ENCODE data around the gene VMAC.

VMAC gene

DNA sequence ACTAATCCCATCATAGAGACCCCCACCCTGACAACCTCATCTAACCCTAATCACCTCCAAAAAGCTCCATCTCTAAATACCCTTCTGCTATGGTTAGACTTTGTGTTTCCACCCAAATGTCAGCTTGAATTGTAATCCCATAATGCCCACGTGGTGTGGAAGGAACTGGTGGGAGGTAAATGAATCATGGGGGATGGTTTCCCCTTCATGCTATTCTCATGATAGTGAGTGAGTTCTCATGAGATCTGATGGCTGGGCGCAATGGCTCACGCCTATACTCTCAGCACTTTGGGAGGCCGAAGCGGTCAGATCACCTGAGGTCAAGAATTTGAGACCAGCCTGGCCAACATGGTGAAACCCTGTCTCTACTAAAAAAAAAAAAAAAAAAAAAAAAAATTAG lies 2.6 kb downstream of the VMAC start:
- DNase-seq: no peak

DNA sequence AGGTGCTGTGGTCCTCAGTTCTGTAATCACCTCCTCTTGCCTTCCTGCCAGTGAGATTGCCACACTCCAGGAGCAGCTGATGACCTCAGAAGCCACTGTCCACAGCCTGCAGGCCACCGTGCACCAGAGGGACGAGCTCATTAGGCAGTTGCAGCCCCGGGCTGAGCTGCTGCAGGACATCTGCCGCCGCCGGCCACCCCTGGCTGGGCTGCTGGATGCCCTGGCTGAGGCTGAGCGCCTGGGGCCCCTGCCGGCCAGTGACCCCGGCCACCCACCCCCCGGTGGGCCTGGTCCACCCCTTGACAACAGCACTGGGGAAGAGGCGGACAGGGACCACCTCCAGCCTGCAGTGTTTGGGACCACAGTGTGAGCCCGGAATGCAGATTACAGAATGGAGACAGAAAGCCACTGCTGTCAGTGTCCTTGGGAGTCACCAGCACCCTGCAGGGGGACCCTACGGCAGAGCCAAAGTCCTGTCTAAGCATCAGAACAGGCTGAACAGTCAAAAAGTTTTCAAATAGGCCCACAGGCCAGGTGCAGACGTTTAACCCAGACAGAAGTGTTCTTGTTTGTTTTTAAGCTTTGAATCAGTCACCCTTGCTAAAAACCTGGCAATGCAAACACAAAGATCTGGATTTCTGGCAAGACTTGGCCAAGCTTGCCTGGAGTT lies 4.2 kb downstream of the VMAC start:
- DNase-seq: no peak

DNA sequence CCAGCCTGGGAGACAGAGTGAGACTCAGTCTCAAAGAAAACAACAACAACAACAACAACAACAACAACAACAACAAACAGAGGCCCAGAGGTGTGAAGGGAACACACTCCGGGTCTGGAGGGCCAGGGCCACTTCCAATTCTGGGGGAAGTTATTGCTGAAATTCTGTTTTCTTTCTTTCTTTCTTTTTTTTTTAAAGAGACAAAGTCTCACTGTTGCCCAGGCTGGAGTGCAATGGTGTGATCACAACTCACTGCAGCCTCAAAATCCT lies 5.9 kb downstream of the VMAC start:
- DNase-seq: no peak

DNA sequence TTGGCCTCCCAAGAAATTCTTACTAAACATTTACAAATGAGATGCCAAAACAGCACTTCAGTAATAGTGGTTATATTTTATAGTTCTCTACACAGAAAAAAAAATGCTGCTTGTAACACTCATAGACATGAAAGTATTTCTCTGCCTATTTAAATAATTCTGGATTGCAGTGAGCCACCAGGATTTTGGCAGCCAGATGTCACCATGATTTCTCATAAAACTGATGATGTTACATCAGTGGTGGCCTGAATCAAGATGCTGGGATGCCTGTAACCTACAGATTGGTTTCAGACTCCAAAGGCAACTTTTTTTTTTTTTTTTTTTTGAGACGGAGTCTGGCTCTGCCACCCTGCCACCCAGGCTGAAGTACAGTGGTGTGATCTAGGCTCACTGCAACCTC lies 6.7 kb downstream of the VMAC start:
- DNase-seq: no peak

DNA sequence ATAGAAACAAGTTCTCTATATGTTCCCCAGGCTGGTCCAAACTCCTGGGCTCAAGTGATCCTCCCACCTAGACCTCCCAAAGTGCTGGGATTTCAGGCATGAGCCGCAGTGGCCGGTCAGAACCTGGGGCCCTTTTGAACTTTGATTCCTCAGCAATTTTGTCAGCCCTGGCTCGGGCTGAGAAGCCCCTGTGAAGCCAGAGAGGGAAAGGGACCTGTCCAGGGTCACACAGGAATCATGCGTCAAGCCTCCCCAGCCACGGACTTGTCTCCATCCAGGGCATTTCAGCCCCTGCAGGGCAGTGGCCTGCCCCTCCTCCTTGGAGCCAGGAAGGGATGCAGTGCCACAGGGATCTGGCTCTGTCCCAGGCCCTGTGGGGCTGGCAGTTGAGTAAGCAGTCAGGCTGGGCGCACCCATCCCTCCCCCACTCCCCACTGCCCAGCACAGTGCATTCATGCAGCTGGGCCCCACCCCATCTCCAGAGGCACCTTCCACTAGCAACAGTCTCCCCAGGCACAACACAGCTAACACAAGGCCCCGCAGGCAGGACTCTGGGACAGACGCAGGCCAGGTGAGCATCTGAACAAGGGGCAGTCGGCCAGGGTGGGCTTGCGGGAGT lies 9.2 kb downstream of the VMAC start, which contains the start of gene CAPS:
CAPS (plus strand) TSS at position 516 of the 619 bp plus-strand sequence. CDS start 153 bp downstream, outside the sequence.
- no peak for DNase-seq

DNA sequence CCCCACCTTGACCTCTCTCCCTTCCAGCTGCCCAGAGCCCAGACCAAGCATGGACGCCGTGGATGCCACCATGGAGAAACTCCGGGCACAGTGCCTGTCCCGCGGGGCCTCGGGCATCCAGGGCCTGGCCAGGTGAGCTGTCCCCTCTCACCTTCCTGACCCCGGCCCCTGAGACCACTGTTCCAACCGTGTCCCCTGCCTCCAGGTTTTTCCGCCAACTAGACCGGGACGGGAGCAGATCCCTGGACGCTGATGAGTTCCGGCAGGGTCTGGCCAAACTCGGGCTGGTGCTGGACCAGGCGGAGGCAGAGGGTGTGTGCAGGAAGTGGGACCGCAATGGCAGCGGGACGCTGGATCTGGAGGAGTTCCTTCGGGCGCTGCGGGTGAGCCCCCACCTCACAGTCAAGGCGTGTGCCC lies 9.7 kb downstream of the VMAC start:
- DNase-seq: no peak

DNA sequence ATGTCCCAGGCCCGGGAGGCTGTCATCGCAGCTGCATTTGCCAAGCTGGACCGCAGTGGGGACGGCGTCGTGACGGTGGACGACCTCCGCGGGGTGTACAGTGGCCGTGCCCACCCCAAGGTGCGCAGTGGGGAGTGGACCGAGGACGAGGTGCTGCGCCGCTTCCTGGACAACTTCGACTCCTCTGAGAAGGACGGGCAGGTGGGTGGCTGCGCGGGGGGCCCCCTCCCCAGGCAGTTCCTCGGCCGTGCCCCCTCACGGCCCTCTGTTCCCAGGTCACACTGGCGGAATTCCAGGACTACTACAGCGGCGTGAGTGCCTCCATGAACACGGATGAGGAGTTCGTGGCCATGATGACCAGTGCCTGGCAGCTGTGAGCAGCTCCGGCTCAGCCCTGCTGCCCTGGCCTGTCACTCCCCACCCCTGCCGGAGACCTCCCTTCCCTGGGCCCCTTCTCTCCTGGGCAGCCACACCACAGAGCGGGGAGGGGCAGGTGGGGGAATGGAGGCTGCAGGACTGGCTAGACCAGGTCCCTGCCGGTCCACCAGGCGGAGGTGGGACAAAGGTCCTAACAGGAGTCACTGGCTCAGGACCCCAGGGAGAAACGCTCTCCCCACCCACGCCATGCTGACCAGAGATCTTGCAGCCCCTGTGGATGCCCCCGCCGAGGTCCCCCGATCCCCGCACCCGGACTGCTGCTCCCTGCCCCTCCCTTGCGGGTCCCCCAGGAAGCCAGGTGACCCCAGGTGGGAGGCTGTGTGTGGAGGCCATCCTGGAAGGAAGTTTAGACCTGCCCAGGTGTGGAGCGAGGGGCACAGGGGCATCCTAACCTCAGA lies 10.5 kb downstream of the VMAC start:
- no peak for DNase-seq

DNA sequence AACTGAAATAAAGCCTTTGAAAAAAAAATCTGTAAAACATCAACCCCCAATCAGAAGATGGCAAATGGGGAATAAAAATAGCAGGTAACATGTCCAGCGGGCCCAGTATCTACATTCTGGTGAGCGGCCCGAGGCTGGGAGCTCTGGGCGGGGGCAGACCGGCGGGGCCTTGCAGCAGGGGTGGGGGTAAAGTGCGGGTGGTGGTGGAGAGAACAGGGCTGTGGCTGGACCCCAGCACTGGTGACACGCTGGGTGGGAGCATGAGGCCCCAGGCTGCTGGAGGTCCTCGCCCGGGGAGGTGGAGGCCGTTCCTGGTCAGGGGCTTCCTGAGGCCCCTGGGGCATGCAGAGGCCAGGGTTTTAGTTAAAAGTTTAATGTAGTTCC lies 11.1 kb downstream of the VMAC start:
- DNase-seq: no peak

DNA sequence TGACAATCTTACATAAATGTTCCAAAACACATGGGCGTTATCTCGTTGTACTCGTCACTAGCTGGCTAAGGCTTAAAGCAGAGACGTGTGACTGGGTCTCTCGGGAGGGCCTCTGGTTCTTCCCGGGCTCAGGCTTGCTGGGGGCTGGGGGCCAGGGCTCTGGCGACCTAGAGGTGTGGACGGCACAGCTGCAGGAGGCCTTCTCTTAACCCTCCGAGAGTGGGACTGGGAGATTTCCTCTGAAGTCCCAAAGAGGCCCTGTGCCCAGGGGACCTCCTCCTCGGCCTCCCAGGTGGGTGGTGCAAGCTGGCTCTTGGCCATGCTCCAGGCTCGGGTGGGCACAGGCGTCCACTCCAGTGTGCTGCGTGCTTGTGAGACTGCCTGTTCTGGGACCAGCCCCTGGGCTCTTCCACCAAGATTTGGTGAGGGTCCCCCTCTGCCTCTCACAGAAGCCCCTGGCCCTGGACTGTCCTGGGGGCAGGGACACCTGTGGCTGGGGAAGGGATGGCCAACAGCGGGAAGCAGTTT lies 11.6 kb downstream of the VMAC start:
- DNase-seq: no peak

DNA sequence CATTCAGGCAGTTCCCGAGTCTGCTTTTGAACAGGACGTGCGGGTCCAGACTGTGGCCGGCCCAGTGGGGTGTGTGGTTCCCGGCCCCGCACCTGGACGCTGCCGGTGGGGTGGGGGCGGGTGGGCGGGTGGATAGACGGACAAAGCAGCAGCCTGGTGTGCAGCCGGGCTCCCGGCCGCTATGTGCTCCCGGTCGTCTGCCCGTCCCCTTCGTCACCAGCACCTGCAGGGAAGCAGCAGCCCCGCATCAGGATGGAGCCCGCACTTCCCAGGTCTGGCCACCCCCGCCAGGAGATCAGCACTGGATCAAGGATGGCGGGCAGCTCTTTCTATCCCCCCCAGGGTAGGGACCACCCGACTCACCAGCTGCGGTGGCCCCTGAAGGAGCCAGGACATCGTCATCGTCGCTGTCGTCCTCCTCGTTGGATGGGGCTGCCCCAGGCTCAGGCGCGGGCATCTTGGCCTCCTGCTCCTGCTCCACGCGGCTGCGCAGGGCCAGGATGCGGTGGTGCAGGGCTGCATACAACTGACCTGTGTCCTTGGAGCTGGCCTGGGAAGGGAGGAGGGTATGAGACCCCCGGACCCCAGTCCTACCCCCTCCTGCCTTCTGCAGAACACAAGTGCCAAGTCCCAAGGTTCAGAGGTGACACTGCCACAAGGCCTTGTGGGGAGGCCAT lies 12.9 kb downstream of the VMAC start:
- no peak for DNase-seq

DNA sequence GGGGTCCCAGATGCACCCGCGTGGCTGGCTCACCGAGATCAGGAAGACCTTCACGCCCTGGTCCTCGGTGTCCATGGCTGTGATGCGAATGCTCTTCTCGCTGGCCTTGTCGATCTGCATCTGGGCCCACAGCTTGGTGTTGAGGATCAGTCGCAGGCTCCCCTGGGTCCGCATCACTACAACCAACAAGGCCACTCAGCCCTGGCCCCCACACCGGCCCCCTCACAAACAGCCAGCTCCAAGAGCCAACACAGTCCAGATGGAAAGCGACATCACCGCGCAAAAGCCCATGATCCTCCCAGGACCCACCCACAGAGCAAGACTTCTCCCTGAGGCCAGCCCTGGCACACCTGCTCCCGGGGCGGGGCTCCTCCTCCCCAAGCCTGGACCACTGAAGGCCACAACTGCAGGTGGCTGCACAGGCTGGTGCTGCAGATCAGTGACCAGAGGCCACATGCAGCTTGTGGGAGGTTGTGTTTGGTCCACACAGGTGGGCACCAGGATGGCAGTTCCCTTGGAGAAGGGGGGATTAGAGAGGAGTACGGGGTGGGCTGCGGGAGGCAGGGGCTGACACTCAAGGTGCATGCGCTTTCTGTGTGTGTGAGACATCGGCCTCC lies 13.9 kb downstream of the VMAC start:
- no peak for DNase-seq

DNA sequence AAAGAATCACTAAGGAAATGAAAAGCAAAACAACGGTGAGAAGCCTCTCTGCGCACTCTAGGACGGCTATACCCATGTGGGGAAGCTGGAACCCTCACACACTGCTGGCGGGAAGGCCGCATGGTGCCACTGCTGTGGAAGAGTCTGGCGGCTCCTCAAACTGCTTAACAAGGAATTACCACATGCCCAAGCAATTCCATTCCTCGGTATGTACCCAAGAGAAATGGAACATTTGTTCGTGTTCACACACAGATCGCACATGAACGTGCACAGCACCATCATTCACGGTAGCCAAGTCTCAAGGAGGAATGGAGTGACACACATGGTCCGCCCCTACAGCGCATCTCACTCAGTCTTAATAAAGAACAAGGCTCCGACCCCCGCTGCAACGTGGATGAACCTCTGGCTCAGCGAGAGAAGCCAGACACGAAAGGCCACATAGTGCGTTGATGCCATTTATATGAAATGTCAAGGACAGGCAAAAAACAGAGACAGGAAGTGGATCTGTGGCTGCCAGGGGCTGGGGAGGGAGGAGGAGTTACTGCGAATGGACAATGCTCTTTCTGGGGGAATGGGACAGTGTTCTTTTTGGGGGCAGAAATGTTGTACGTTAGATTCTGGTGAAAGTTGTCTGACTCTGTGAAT lies 17.0 kb downstream of the VMAC start:
- DNase-seq: no peak

DNA sequence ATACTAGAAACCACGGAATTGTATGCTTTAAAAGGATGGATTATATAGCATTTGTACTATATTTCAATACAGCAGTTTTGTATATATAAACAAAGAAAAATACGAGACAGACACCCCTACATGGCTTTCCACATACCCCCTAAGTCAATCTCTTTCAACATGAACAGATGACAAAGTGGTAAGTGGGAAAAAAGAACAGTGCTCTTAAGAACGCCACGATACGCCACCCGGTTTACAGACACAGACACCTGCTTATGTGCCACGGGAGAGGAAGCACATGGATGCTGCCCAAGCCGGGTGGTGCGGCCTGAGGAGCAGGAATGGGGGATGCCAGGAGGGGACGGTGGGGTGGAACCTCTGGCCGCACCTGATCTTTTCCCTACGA lies 17.5 kb downstream of the VMAC start:
- DNase-seq: no peak

DNA sequence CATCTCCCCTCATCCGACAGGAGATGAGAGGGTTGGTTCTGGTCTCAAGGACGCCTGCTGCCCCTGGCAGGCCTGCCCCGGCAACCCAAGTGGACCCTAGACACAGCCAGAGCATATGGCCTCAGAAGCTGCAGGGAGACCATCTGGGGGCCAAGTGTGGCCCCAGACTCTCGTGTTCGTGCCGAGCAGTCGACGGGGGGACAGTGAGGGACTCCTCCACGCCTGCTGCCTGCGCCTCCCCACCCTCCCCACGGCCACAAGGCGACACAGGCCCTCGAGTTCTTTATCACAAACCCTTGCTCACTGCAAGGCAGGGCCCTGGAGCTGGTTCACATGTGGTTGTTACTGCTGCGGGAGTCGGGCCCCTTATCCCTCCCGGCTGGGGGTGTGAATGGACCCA lies 18.7 kb downstream of the VMAC start:
- DNase-seq: no peak

DNA sequence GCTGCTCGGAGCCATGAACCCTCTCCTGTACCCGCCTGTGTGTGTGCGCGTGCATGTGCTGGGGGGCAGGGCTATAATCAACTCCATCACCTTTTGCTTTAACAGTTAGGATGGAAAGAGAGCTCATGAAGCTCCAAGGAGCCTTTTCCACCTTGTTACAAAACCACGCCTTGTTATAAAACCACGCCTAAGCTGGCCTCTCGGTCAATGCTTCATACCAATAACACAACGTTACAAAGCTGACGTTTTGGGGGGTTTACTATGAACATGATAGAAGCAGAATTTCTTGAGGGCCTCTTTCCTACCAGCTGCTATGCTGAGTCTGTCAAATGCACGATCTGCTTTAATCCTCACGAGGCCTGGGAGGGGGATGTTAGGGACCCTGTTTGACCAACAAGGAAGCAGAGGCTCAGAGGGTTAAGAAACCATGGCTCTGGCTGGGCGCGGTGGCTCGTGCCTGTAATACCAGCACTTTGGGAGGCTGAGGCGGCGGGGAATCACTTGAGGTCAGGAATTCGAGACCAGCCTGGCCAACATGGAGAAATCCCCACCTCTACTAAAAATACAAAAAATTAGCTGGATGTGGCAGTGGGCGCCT lies 21.3 kb downstream of the VMAC start:
- no peak for DNase-seq

DNA sequence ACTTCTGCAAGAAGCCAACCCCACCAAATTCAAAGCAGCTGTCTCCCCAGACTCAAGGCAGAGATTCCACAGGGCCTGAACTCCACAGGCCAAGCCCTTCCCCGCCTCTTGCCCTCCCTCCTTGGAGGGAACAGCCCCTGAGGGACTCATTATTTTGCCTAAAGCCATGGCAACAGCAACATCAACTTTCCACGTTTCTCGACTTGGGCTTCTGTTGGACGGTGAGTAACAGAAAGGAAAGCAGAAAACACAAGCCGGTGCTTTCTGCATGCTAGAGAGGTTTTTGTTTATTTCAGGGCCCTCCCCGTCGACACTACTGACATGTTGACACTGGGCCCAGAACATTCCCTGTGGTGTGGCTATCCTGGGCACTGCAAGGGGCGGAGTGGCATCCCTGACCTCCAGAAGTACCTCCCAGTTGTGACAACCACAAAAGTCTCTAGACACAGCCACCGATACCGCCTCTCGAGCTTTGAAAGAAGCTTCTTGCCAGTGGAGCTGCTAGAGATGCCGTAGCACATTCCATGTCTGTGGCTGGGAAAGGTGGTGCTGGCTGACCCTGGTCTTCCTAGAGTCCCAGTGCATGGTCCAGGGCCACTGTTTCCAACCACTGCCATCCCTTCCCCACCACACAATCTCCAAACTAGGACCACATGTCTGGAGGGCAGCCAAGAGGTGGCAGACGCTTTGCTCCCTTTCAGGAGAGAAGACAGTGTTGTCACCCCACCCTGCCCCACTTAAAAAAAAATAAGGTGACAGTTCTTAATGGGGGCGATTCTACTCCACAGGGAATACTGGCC lies 22.2 kb downstream of the VMAC start:
- no peak for DNase-seq

DNA sequence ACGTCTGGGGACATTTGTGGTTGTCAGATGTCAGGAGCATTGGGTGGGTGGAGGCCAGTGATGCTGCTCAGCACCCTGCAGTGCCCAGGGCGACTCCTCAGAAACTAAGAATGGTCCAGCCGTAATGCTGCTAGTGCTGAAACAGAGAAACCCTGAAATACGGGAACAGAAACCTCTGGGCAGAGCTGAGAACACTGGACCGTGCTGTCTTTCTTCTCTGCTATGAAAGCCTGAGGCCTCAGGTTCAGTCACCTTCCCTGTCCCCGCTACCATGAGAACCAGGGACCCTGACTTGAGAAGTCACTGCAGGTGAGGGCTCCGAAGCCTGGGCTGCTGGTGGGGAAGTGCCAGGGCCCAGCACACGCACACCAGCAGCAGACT lies 22.8 kb downstream of the VMAC start:
- no peak for DNase-seq

DNA sequence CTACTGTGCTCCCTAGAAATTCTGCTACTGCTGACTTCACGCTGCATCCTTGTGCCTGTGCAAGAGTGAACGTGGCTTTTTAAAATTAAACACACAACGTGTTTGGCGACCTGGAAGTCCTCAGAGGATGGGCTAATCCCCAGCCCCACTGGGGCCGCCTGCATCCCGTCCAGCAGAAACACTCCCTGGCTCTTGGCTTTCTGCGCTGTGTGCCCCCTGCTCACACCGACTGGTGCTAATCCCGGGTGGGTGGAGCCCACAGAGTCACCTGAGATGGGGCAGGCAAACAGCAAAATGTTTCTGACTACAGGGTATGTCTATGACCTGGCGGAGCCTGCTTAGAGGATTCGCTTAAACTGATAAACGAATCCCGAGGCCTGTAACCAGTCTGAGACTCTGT lies 24.5 kb downstream of the VMAC start:
- no peak for DNase-seq

DNA sequence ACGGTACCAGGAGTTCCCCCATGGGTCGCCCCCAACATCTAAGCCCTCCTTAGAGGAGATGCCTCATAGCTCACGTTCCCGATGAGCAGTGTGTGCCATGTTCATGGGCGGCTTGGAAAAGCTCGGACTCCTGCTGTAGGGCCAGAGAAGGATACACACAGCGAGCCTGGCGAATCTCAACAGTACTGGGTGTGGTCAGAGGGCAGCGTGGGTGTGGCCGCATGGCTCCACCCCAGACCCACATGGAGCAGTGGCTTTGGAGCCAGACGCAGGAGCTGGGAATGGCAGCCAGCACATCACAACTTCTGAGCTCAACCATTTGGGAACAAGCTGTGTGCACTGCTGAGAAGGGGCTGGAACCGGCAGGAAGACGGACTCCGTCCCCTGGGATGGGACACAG lies 25.0 kb downstream of the VMAC start:
- no peak for DNase-seq

DNA sequence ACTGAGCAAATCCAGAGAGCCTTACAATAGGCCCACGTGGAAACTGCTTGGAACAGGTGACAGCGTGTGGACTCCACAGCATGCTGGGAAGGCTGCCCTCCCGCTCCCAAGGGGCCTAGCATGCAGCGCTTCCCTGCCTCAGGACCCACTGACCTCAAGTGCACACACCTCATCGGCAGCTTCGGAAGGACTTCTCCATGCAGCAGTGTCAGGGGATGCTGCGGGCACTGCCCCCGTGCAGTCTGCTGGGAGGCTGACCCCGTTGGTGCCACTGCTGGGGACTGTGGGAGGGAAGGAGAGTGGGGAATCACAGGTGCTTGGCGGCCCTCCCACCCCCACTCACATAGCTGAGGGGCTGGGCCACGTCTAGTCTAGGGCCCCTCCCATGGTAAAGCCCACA lies 26.6 kb downstream of the VMAC start:
- no peak for DNase-seq

DNA sequence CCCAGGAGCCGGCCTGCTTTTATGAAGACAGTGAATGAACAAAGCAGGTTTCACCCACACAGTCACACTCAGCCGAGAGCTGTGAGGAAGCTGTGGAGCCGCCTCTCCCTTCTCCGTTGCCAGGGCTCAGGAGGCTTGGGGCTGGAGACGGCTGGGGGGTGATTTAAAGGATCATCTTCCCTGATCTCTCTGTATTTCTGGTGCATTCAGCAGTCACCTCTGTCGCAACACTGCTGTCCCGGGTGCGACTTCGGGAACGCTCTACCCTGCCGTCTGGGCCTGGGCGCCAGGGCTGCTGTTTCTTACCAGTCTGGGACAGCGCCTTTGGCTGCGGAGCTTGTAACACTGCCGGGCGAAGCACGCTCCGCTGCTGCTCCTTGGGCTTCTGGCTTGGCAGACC lies 27.5 kb downstream of the VMAC start:
- DNase-seq: no peak
